Left ventricle myocardium inferior (tissue), 1 donor: ENCODE data around the gene MALT1. TPM values are rescaled to one million over a fixed set of nuclear protein-coding genes. Genes with fewer than 3 reads are reported as not detected.

Source experiments
- DNase-seq: peaks from one replicate; pipeline ENCODE4 v3.0.0-alpha.2; 2020
- H3K27ac ChIP-seq: fragments of 200-600 bp; replicated peaks from 2 replicates; pipeline ENCODE4 v1.8.0; 2021
- H3K27me3 ChIP-seq: fragments of 200-600 bp; 2 replicates; pipeline ENCODE4 v1.8.0; 2021; ENCODE audit warnings: low read depth
- H3K36me3 ChIP-seq: fragments of 200-600 bp; 2 replicates; pipeline ENCODE4 v1.8.0; 2021
- H3K4me1 ChIP-seq: fragments of 200-600 bp; 2 replicates; pipeline ENCODE4 v1.8.0; 2021
- H3K4me3 ChIP-seq: fragments of 200-600 bp; 2 replicates; pipeline ENCODE4 v1.8.0; 2021; ENCODE audit warnings: mild to moderate bottlenecking, moderate library complexity
- H3K9me3 ChIP-seq: fragments of 200-600 bp; replicated peaks from 2 replicates; pipeline ENCODE4 v1.8.0; 2021
- intact Hi-C: fragments of 100-400 bp; cut with micrococcal nuclease; formaldehyde crosslinking; loops from one replicate; pipeline ENCODE4 v1.11.0; 2022
- total RNA-seq: library from RNA; stranded (reverse); fragmentation: NEBNext Ultra II Directional; extraction: Animal tissue kit (Norgen Biotek cat#: 25700); gene quantifications from one replicate; pipeline ENCODE4 v1.2.1, GENCODE V29; 2021
- TF ChIP-seq, protein P1 (sequence below): fragments of 200-600 bp; IDR thresholded peaks from 2 replicates; pipeline ENCODE4 v1.8.0; 2021; ENCODE audit warnings: antibody characterized with exemption, mild to moderate bottlenecking, borderline replicate concordance
- donor health status: DM: no; HTN: yes; CAD: no; lungs with severe emphysema.

The MALT1 gene
- total RNA-seq, 1 donor from 2014 or later = 8.6 TPM

DNA sequence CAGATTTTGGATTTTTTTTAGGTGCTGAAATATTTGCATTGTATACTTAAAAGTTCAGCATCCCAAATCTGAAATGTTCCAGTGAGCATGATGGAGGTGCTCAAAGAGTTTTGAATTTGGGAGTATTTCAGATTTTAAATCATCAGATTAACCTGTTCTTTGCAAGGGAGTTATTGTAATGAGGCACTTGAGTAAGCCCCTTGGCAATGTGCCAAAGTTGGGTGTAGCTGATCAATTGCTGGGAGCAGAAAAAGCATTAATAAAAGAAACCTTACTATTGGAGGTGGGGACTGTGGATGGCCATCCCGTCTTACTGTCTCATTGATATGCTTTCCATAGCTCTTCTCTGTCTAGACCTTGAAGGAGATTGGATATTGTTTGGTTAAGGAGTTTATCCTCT is 28.3 kb downstream of the MALT1 start:
- TF ChIP-seq, protein P1, sequence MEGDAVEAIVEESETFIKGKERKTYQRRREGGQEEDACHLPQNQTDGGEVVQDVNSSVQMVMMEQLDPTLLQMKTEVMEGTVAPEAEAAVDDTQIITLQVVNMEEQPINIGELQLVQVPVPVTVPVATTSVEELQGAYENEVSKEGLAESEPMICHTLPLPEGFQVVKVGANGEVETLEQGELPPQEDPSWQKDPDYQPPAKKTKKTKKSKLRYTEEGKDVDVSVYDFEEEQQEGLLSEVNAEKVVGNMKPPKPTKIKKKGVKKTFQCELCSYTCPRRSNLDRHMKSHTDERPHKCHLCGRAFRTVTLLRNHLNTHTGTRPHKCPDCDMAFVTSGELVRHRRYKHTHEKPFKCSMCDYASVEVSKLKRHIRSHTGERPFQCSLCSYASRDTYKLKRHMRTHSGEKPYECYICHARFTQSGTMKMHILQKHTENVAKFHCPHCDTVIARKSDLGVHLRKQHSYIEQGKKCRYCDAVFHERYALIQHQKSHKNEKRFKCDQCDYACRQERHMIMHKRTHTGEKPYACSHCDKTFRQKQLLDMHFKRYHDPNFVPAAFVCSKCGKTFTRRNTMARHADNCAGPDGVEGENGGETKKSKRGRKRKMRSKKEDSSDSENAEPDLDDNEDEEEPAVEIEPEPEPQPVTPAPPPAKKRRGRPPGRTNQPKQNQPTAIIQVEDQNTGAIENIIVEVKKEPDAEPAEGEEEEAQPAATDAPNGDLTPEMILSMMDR = no peak
- Histone ChIP-seq H3K27ac (no peak overlapping the region), H3K36me3 (peaks cover 40% of the 10 kb centered on the region), H3K4me3 (no peak overlapping the region), H3K27me3 (no peaks in the 10 kb centered on the region), H3K9me3 (no peaks in the 10 kb centered on the region), H3K4me1 (peaks cover 36% of the 10 kb centered on the region)
- DNase-seq = no peak
- intact Hi-C loops = no loop called here

DNA sequence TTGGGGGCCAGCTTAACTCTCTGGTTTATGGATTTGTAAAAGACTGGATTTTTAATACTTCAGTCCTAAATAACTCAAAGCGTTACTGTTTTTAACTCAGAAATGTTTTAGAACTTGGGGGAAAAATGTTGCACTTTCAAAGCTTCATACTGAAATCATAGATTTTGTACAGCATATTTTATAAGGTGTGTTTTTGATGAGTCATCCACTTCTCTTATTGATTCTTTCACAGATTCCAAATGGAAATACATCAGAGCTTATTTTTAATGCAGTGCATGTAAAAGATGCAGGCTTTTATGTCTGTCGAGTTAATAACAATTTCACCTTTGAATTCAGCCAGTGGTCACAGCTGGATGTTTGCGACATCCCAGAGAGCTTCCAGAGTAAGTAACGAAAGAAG is 28.9 kb downstream of the MALT1 start:
- DNase-seq = no peak
- peaks cover 45% of the 10 kb centered on the region for H3K36me3 ChIP-seq
- peaks cover 29% of the 10 kb centered on the region for H3K4me1 ChIP-seq
- H3K27me3 ChIP-seq = no peaks in the 10 kb centered on the region
- TF ChIP-seq, protein P1 = no peak
- H3K27ac ChIP-seq = no peak overlapping the region
- H3K4me3 ChIP-seq = no peak overlapping the region
- no peaks in the 10 kb centered on the region for H3K9me3 ChIP-seq
- intact Hi-C loops = no loop called here

DNA sequence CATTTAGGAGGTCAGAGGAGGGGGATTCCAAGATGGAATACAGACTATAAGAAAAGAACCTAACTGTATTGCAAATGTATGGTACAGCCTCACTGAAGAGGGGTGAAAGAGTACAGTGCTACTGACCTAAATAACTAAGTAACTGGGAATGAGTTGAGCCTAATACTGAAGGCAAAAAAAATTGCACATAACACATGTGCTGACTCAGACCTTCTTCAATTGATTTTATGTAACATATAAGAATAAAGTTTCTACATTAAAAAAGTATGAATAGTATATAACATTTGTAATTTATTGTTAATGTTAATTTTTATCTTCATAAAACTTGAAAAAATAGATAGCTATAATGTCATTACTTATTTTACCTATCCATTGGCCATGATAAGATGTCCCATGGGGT is 41.7 kb downstream of the MALT1 start:
- no peak for DNase-seq
- Histone ChIP-seq H3K27ac (no peak overlapping the region), H3K4me1 (no peaks in the 10 kb centered on the region), H3K27me3 (no peaks in the 10 kb centered on the region), H3K4me3 (no peak overlapping the region), H3K9me3 (no peaks in the 10 kb centered on the region), H3K36me3 (peaks cover 33% of the 10 kb centered on the region)
- TF ChIP-seq, protein P1 = no peak
- intact Hi-C loops = no loop called here

DNA sequence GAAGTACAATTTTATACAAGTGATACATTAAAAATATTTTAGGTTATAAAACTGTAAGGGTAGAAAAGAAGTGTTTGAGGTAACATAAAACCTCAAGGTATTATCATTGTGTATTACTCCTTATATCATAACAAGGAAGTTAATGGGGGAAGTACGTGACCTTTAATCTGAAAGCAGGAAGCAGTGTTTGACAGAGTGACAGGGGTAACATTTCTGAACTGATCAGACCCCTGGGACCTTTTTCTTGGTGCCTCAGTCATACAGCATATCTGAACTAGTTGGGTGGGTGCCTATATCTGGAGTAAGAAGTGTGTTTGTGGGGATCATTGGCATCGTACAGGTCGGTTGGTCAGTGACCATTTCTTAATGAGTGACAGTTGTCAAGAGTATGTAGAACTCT is 43.0 kb downstream of the MALT1 start:
- no peaks in the 10 kb centered on the region for H3K4me1 ChIP-seq
- intact Hi-C loops = no loop called here
- no peaks in the 10 kb centered on the region for H3K9me3 ChIP-seq
- DNase-seq = no peak
- TF ChIP-seq, protein P1 = no peak
- no peak overlapping the region for H3K4me3 ChIP-seq
- H3K36me3 ChIP-seq = peaks cover 27% of the 10 kb centered on the region
- H3K27ac ChIP-seq = no peak overlapping the region
- H3K27me3 ChIP-seq = no peaks in the 10 kb centered on the region

DNA sequence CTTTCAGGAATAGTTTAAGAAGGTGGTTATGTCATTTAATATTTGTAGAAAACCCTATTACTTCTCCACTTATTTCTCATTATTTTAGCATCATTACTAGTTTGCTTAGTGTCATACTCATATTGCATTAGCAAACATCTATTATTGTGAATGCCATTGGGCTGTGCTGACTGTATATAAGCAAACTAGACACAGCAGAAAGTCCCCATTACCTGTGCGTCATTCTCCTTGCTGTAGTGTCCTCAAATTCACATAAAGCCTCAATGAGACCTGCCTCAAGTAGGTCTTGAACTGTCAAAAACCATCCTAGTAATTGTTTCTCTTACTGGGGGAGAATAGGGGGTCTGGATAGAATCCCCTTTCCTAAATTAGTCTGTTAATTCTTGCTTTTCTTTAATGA is 43.6 kb downstream of the MALT1 start:
- DNase-seq = no peak
- H3K4me3 ChIP-seq = no peak overlapping the region
- H3K36me3 ChIP-seq = peaks cover 24% of the 10 kb centered on the region
- intact Hi-C loops = no loop called here
- TF ChIP-seq, protein P1 = no peak
- H3K27me3 ChIP-seq = no peaks in the 10 kb centered on the region
- no peak overlapping the region for H3K27ac ChIP-seq
- H3K9me3 ChIP-seq = no peaks in the 10 kb centered on the region
- H3K4me1 ChIP-seq = no peaks in the 10 kb centered on the region

DNA sequence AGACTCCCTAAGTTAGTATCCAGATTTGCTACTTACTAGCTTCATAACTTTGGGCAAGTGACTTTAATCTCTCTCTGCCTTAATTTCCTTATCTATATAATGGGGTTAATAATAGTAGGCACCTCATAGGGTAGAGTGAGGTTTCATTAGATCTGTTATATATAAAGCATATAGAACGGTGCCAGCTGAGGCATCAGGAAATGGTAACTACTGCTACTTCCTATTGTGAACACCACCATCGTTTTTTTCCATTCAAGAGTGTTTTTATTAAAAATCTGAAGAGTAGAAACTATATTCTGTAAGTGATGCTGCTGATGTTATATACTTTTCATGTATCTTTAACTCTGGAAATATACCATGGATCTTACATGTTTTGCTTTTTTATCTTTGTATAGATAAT is 44.3 kb downstream of the MALT1 start:
- H3K27me3 ChIP-seq = no peaks in the 10 kb centered on the region
- no peak overlapping the region for H3K27ac ChIP-seq
- H3K36me3 ChIP-seq = peaks cover 17% of the 10 kb centered on the region
- intact Hi-C loops = no loop called here
- TF ChIP-seq, protein P1 = no peak
- no peaks in the 10 kb centered on the region for H3K9me3 ChIP-seq
- H3K4me3 ChIP-seq = no peak overlapping the region
- no peak for DNase-seq
- no peaks in the 10 kb centered on the region for H3K4me1 ChIP-seq
